HG03442 (cell line): ENCODE results near the gene TELO2.

Source experiments
- ATAC-seq: cut with Tn5 transposase; IDR thresholded peaks from one replicate; pipeline ENCODE4 v1.9.1; 2021; ENCODE audit warnings: mild to moderate bottlenecking, moderate library complexity; ENCODE audit not compliant: unreplicated experiment

The TELO2 gene

DNA sequence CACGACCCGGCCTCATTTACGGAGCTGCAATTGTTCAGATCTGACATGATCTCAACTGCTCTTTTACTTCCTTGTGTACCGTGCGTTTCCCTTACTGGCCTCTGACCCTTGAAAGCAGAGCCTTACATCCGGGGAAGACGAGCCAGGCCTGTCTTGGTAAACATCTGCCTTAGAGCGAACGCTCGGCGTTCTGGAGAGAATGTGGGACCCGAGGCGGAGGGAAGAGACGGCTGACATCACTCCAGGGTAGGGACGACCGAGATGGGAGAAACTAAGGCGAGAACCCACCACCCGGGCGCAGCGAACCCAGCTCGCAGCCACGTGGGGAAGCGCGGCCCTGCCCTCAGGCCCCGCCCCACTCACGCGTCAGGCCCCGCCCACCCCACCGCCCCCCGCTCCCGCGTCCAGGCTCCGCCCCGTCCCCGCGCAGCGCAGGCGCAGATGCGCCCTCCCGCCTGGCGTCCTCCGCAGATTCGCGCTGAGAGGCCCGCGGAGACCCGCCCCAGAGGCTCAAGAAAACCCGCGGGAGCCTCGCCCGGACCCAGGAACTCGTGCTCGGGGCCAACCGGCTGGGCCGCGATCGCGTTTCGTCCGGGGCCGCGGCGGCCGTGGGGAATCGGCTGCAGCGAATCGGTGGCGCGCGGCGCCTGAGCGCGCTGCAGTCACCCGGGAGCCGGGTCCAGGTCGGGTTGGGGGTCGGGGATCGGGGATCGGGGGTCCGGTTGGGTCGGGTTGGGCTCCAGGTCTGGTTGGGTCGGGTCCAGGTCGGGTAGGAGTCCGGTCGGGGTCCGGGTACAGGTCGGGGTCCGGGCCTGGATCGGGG lies at the start of gene TELO2:
Gene TELO2 (plus strand): TSS at position 438 of the 823 bp plus-strand sequence. CDS start 922 bp downstream, outside the sequence.
- ATAC-seq, result peak; percentile 69

DNA sequence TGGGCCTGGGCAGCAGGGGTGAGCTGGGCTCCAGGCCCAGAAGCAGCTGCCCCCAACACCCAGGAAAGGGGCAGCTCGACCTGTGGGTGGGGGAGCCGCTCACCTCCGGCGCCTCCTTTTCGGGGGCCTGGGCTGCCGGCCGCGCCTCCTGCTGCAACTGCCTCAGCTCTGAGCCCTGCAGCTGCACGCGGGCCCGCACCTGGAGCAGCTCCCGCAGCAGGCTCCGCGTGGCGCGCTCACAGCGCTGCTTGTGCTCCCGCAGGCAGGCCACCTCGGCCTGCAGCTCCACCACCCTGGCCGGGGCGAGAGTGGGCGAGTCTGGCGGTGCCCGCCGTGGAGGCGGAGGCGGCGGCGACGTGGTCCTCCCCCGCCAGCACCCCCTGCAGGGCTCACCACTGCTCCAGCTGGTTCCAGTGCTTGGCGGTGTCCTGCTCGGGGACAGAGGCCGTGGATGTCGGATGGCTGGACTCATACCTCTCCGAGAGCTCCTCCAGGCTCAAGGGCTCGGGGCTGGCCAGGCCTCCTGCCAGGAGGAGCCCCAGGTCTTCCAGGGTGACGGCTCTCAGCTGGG lies 49.7 kb upstream of the TELO2 start:
- ATAC-seq, result no peak

DNA sequence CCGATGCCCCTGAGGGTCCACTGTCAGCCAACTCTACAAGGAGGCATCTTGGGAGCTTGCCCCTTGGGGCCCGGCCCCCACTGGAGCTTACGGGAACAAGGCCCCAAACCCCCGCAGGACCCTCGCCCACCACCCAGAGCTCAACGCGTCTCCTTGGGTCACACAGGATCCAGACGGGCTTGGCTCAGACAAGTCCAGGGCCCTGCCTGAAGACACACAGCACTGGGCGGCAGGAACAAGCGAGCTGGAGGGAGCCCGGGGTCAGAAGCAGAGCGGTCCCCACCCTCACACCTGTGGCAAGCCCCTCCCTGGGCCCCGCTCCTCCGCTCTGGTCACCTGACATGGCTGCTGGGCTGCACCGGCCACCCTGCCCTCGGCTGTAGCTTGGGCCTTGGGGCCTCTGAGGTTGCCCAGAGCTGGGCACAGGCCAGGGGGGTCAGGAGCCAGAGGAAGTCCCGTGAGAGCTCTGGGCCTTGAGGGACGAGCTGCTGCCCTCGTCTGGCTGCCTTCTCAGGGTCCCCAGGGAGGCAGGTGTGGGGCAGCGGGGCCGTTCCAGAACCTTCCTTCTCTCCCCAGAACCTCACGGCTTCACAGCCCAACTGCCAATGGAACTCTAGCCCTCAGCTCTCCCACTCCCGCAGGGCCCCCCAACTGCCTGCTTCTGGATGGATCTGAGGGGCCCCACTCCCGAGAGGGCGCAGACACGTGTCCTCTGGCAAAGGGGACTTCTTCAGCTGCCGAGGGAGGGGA lies 49.0 kb upstream of the TELO2 start, which contains the start of gene CCDC154:
Gene CCDC154 (minus strand): TSS at position 577 of the 750 bp plus-strand sequence. CDS start 234 bp downstream, at position 343.
- no peak for ATAC-seq

DNA sequence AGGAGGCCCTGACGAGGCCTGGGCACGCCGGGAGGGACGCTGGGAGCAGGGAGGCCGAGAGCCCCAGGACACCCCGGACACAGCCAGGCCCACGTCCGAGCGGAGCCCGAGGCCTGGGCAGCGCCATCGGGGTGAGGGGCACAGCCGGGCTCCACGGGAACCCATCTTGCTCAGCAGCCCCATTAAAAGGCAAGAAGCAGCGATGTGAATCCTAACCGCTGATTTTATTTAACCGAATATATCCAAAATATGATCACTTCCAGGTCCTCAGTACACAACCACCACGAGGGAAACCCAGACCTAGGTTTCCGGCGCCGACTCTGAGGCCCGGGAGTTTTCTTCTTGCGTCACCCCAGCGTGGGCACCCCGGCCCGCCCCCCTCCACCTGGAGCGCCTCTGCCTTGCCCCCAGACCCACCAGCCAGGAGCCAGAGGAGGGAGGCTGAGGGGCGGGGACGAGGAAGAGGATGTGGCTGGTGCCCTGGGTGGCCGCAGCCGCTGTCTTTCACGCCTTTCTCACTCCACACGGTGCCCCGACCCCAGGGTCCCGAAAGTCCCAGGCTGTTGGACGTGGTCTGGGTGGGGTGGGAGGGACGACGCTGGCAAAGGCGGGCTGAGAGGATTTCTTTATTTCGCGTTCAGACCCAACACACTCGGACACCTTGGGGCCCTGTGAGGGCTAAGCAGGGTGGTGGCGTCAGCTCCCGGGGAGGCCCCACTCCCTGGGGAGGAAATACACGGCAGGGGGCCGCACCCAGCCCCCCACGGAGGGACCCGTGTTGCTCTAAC lies 48.2 kb upstream of the TELO2 start:
- ATAC-seq, result no peak

DNA sequence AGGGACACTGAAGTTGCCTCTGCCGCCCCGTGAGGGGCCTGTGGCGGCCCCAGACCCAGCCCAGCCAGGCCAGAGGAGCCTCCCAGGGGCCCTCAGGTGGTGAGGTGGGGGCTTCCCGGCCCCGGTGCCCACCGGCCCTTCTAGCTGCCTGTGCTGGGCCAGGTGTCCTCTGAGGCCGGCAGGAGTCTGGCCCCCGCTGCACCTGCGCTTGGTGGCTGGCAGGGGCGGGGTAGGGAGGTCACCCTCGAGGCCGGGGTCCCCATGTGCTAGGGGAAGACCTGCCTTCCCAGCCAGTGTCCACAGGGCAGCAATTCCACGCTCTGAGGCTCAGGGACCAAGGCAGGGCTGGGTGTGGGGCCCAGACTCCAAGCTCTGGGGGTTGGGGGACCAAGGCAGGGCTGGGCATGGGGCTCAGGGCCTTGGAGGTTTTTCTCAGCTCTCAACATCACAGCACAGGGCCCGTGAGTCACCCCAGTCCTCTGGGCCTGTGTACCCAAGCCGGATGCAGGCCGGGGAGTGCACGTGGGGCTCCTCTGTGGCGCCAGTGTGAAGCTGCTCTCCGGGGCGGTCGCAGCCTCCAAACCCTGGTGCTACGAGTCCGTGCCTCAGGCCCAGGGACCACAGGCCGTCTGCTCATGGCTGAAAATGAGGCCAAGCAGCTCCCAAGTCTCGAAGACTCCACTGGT lies 47.5 kb upstream of the TELO2 start:
- no peak for ATAC-seq

DNA sequence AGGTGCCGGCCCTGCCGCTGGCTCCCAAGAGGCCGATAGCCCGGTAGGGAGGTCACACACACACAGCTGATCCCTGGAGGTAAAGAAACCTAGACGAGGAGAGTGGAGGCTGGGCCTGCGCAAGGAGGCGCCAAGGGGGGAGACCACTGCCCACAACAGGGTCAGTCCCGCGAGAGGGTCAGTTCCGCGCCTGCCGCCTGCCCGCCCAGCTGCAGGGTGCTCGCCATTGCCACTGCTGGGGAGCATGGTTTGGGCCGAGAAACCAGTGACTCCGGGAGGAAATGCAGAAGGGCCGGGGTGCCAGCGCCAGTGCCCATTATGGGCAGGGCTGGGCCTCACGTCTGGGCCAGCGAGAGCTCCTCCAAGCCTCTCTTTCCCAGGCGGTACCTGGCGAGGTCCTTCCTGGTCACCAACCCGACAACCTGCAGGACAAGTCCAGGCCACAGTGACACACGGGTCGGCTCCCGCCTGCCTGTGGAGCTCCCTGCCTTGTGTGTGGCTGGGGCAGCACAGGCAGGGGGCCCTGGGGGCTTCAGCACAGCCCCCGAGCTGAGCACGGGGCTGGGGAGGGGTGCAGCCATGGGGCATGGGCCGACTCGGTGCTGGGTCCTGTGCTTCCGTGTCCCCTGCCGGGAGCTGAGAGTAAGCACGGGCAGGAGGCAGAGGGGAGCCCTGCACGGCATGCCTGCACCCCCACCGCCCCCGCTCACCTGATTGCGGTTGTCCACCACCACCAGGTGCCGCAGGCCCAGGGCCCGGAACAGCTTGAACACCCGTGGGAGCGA lies 46.7 kb upstream of the TELO2 start:
- no peak for ATAC-seq

DNA sequence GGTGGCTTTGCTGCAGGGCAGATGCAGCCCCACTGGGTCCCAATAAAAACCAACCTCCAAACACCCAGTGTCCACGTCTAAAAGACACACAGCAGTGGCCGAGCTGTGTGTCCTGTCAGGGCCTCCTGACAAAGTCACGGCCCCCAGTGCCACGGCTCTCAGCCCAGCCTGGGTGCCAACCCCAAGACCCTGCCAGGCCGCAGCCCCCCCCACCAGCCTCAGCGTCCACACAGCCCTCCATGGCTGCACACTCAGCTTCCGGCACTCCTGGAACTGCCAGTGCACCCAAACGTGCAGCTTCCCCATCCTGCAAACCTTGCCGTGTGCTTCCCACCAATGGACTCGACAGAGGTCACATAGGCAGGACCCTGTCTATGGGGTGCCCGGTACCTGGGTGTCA lies 45.2 kb upstream of the TELO2 start:
- no peak for ATAC-seq

DNA sequence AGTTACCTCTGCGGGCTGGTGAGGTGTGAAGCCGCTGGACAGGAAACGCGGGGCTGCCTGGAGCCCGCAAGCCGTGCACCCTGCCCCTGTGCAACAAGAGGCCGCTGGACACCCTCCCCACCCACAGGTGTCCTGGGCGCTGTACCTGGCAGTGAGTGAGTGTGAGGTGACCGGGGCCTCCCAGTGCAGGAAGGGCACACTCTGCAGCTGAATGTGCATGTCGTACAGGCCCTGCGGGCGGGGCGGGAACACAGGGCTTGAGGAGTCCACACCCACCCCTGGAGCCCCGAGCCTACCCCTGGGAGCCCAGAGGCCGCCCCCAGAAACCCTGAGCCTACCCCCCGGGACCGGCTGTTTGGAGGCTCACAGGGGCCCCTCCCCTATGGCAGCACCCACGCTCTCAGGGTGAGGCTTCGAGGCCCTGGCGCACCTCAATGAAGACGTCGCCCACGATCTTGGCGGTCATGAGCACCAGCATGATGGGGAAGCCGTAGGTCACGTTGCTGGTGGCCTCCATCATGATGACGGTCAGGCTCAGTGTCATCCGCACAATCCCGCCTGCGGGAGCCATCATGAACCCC lies 44.5 kb upstream of the TELO2 start:
- no peak for ATAC-seq

DNA sequence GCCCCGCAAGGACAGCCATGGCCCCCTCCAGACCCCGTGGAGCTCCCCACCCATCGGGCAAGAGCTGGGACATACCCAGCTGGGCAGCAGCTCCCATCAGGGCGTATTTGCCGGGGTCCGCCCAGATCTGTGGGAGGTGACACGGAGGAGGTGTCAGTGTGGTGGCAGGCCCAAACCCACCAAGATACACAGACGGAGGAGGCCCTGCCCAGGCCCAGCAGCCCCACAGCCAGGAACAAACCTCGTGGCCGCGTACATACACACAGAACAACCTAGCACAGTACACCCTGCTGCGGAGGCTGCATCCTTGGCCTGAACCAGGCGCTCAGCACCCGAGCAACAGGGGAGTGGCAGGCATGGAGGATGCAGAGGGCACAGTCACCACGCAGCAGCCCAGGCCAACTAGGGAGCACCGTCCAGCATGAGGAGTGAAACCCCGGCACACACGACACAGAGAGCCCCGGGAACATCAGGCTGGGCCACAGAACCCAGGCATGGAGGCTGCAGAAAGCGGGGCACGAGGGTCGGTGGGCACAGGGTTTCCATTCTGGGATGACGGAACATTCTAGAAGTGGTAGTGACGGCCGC lies 43.9 kb upstream of the TELO2 start:
- no peak for ATAC-seq

DNA sequence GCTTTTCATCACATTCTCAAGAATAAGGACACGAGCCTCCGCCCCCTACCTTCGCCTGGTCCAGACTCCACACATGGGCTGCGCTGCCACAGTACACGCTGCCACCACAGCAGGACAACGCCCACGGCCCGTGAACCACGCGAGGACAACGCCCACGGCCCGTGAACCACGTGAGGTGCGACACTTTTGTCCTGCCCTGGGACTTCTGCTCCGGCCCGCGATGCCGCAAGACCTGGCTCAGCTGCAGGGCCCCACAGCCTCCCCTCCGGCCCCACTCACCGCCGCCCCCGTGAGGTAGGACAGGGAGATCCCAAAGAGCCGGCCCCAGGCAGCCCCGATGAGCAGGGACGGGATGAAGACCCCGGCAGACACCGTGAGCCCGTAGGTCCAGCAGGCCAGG lies 42.9 kb upstream of the TELO2 start:
- no peak for ATAC-seq

DNA sequence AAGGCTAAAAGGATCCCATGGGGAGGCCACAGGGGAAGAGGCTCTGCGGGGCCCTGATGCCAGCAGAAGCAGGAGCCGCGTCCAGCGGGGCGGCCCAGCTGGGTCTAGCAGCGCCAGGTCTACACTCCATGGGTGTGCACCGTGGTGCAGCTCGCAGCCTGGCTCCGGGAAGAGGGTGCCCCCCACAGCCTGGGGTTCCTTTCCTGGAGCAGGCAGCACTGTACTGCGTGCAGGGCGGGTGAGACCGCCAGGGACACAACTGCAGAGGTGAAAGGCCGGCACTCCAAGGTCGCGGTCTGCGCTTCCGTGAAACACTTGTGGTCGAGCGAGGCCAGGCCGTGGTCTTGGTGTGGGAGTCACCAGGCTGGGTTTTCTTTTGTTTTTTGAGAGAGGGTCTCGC lies 42.3 kb upstream of the TELO2 start:
- no peak for ATAC-seq

DNA sequence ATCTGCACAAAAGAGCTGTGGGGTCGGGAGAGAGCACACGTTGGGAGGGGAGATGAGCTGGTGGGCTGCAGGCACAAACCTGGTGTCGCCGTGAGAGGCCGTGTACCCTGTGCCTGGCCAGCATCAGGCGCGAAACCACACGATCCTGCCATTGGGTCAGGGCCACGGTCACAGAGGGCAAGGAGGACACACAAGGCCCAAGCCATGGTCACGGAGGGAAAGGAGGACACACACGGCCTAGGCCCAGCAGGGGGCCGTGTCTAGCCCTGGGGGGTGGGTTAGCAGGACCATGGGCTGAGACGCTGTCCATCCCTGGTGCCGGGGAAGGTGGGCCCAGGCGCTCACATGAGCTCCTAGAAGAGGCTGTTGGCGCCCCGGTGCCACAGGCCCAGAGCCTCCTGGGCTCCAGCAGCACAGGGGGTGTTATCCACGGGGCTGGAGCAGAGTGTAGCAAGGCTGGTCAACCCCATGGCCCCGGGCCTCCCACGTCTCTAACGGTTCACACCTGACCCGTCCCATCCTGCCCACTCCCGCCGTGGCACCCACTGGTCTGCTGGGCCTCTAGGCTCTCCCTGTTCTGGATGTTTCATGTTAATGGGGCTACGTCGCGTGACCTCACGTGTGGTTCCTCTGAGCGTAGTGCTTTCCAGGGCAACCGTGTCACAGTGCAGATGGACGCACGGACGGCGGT lies 41.3 kb upstream of the TELO2 start:
- no peak for ATAC-seq

DNA sequence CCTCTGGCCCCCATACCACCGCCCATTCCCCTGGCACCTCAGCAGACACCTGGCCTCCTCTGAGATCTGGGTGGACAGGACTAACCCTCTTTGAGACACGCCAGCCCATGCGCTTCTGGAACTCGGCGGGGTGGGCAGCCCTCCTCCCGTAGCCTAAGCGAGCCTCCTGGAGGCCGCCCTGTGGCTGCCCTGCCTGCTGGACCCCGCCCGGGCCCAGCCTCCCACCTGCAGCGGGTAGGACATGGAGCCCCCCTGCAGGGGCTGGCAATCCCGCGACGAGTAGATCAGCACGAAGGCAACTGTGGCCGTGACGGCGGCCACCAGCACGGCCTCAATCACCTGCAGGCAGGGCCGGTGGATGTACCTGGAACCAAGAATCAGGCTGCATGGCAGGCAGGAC lies 40.6 kb upstream of the TELO2 start:
- ATAC-seq, result no peak

DNA sequence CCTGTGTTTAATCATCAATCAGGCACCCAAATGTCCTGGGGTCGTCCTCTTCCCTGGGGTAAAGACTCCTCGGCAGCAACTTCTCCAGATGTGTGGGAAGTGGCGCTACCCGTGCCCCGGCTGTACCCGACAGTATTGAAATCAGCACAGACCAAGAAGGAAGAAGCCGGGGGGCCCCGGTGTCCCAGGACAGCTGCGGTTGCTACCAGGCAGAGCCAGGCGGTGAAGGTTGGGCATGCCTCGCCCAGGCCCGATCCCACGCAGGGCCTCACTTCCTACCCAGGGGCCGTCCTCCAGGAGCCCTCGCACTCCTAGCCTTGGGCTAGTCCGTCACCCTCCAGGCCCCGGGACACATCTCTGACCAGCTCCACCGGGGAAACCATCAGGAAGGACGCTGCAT lies 39.8 kb upstream of the TELO2 start:
- no peak for ATAC-seq

DNA sequence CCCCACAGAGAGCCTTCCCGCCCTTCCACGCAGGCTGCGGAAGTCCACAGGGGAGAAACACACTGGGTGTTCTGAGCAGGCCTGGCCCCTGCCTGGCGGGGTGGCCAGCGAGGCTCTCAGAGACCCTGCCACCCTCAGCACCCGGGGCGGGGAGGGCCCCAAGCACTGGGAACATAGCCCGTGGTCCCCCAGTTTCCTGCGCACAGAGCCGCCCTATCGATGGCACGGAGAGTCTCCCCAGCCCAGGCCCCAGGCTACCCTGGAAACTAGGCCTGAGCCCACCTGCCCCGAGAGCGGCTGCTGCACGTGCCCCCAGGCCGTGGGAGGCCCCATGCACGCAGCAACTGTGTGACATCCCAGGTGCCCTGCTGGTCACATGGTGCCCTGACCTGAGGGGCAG lies 38.6 kb upstream of the TELO2 start:
- ATAC-seq, result no peak

DNA sequence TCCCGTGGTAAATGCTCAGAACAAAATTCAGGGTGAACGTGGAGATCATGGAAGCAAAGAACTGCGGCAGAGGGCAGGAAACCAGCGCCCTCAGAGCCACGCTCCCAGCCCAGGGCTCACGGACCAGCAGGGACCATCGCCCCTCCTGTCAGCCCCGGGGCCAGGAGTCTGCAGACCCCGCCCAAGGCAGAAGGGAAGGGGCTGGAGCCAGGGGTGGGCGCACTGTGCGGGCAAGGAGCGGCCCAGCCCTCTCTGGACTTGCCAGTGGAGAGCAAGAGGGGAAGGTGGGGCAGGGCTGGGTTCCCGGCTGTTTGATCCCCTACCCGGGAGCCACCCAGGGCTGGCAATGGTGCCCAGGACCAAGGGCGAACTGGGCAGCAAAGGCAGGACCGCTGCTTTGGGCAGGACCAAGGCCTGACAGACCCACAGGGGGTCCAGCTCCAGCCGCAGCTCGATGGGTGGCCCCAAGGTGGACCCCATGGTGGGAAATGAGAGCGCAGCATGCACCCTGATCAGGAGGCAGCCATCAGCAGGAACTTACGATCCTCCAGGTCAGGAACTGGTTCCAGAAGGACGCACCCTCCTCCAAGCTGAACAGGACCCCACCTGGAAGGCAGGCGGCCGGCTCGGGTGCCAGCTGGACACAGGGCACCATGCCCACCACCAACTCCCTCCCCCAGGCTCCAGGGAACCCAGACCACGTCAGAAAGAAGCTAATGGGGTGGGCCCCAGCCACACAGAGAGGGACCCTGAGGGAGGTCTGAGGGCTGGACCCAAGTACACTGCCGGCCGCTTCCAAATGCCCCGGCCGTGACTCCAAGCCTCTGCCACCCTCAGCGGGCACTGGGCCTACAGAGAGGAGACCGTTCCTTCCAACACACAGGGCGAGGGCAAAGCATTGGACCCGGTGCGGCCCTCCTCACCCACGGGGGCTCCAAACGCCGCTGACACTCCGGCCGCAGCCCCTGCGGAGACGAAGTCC lies 37.7 kb upstream of the TELO2 start:
- no peak for ATAC-seq

DNA sequence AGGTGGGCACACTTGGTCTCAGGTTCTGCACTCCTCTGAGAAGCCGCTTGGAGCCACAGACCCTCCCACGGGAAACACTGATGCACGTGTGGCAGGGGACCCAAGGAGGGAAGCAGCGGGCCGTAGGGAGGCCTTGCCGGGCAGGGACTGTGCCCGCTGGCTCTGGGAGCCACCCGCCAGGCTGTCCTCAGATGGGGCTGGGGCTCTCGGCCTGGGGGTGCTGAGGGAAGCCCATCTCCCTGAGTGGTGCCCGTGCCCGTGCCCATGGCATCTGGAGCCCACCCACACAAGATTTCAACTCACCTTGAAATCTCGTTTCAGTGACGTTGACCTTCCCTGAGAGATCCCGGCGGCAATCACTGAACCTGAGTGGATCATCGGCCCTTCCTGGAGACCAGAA lies 36.2 kb upstream of the TELO2 start:
- ATAC-seq, result no peak
